DMS153 (cell line): ENCODE measurements around the gene C6orf47.
A peak's percentile ranks its signal among the peaks of the same experiment; 100 is the strongest.

ENCODE experiments used
- DNase-seq: peaks from one replicate; lab custom pipeline; 2025; lab: John Stamatoyannopoulos, UW

C6orf47 gene

DNA sequence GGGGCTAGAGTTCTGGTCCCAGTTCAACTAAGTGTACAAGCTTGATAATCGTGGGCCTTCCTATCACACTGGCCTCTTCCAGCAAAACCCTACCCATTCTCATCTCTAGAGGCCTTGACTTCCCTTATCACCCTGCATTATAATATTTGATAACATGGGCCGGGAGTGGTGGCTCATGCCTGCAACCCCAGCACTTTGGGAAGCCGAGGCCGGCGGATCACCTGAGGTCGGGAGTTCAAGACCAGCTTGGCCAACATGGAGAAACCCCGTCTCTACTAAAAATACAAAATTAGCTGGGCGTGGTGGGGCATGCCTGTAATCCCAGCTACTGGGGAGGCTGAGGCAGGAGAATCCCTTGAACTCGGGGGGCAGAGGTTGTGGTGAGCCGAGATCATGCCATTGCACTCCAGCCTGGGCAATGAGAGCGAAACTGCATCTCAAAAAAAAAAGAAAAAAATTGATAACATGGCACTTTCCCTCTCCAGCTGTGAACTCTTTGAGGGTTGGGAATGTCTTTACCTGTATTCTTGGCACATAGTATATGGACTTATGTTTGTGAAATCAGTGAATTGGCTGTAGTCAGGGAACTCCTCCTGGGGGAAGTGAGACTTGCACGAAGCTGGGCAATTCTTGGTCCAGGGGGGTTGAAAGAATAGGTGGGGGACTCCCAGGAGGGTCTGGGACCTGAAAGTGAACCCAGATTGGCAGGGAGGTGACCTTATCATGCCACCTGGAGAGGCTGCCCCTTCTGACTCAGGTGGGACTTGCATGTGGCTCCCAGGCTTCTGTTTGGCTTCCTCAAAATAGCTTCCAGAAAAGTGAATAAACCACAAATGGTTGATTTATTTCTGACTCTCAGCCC lies 915 bp upstream of the C6orf47 start:
- no peak for DNase-seq

- no peak for DNase-seq
Observed at GRCh38 chr6:31659649-31660380, 763 bp downstream of the C6orf47 start.

GRCh38 chr6:31658983-31659648 lies 1.5 kb downstream of the C6orf47 start:
- DNase-seq: no peak

GRCh38 chr6:31658158-31658688 lies 2.4 kb downstream of the C6orf47 start:
- DNase-seq: no peak

DNA sequence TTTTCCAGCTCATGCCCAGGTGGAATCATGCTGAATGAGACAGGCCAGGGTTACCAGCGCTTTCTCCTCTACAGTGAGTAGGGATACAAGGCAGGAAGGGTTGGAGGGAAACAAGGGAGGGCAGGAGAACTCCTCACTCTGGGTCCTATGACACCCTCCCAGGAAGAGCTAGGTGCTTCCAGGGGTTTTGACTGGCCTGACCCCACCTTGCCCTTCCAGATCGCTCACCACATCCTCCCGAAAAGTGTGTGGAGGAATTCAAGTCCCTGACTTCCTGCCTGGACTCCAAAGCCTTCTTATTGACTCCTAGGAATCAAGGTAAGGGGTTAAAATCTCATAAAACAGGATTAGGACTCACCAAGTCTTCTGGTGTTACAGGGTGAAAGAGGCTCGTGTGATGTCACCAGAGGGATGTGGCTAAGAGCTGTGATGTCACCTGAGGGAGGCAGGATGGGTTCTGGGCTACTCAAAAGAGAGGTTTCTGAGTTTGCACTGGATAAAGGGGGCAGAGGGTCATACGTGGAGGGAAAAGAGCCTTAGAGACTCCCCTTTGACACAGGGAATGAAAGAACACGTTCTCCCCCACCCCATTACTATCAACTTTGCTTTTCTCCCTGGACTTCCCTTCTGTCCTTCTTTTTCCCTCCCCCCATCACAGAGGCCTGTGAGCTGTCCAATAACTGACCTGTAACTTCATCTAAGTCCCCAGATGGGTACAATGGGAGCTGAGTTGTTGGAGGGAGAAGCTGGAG lies 3.0 kb downstream of the C6orf47 start:
- no peak for DNase-seq

- DNase-seq: no peak
Observed at GRCh38 chr6:31655349-31656237, 5.0 kb downstream of the C6orf47 start, which contains the start of gene APOM. Gene APOM (plus strand): TSS chr6:31655894. CDS start chr6:31655967, 73 bp downstream.

DNA sequence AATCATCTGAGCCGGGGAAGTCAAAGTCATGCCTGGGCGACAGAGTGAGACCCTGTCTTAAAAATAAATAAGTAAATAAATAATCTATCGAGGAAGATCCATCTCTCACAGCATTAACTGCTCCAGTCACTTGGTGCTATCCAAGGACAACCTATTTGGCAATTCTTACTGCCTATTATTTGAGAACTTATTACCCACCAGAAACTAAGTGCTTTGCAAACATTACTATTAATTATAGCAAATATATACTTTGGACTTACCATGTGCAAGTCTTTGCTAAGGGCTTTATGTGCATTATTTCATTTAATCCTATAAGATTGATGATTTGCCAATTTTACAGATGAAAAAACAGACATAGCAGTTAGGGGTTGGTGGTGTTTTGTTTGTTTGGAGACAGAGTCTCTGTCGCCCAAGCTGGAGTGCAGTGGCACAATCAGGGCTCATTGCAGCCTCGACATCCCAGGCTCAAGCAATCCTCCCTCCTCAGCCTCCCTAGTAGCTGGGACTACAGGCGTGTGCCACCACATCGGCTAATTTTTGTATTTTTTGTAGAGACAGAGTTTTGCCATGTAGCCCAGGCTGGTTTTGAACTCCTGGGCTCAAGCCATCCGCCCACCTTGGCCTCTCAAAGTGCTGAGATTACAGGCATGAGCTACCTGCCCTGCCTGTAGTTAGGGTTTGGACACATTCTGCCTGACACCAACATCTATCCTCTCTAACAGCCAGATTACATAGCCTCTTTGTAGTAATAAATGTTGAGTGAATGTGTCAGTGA lies 5.8 kb downstream of the C6orf47 start:
- no peak for DNase-seq

GRCh38 chr6:31652925-31653724 lies 7.5 kb downstream of the C6orf47 start:
- DNase-seq: no peak

- DNase-seq: peak; percentile 36
Observed at GRCh38 chr6:31651602-31652191, 8.9 kb downstream of the C6orf47 start.

GRCh38 chr6:31645325-31645724 lies 15.3 kb downstream of the C6orf47 start:
- DNase-seq: no peak

DNA sequence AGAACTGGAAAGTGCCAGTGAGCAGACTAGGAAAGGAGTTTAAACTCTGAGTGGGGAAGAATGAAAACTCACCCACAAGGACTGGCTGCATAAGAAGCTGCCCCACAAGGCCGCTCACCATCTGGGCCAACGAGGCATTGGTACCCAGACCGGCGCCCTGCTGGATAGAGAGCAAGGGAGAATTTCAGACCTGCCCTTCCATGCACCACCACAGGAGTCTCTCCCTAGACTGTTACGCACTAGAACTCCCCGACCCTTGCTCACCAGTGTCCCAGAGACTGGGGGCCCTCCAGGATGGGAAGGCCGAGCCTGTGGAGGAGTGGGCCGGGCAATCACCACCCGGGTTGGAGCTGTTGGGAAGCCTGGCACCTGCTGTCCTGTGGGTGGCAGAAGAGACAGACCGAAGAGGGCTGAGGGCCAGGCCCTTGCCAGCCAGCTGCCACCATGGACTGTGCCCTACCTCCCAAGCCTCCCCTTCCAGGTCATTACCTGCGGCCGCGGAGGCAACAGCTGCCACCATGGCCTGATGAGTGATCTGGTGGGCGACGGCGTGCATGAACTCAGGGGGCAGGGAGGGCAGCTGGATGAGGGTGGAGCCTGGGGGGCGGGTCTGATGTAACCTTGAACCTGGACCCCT lies 16.6 kb downstream of the C6orf47 start:
- DNase-seq: no peak

DNA sequence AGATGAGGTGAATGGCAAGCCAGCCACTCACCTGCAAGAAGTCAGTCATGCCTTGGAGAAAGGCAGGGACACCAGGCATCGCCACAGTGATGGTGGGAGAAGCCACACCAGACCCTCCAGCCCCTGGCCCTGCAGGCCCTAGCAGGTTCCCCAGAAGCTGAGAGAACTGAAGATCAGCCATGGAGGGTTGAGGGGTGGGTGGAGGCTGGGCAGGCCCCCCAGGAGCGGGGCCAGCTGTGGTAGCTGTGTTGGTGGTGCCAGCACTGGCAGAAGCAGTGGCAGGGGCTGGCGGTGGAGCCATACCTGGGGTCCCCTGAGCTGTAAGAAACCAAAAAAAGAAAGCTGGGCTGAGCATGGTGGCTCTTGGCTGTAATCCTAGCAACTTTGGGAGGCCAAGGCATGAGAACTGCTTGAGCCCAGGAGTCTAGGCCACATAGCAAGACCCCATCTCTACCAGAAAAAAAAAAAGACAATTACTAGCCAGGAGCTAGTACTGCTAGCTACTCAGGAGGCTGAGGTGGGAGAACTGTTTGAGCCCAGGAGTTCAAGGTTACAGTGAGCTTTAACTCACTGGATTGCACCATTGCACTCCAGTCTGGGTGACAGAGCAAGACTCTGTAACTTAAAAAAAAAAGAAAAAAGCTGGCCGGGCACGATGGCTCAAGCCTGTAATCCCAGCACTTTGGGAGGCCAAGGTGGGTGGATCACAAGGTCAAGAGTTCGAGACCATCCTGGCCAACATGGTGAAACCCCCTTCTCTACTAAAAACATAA lies 17.6 kb downstream of the C6orf47 start:
- DNase-seq: no peak

DNA sequence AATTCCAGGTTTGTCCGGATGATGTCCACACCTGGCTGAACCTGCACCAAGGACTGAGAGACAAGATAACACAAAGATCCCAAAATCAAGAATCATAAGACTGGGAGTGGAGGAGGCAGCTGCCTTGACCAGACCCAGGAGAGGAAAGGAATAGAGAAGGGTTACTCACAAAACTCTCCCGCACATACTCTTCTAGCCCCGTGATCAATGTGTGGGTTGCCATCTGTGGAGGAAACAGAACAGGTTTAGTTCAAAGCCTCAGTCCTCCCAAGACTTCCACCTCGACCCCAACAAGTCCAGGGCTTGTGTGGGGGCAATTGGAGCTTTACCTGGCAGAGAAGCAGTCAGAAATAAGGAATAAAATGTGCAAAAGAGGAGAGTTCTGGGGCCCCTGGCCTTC lies 19.2 kb downstream of the C6orf47 start:
- no peak for DNase-seq

- DNase-seq: no peak
Observed at GRCh38 chr6:31640612-31641011, 20.0 kb downstream of the C6orf47 start.

DNA sequence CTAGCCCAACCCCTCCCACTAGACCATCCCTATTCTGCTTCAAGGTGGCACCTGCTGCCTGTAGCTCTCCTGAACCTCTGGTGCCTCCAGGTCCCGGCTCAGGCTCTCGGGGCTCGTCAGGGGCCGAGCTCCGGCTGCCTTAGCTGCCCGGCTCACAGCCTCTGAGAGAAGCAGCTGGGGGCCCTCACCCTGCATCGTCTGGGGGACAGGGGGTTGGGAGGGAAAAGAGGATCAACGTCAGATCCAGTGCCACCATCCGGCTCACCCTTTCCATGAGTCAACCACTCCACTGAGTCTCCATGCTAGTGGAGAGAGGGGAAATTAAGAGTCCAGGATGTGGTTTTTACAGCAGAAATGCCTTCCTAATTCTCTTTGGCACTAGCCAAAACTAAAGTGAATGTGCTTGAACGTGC lies 21.1 kb downstream of the C6orf47 start:
- DNase-seq: no peak

- no peak for DNase-seq
Observed at GRCh38 chr6:31639043-31639442, 21.5 kb downstream of the C6orf47 start.
